ENCODE data around the gene ODR4. TPM values are rescaled to one million over a fixed set of nuclear protein-coding genes. Genes with fewer than 3 reads are reported as not detected.

ODR4 gene
- polyA plus RNA-seq, 1 of the 3 experiments (the other 2 are of a cell fraction), result 8.2 TPM

DNA sequence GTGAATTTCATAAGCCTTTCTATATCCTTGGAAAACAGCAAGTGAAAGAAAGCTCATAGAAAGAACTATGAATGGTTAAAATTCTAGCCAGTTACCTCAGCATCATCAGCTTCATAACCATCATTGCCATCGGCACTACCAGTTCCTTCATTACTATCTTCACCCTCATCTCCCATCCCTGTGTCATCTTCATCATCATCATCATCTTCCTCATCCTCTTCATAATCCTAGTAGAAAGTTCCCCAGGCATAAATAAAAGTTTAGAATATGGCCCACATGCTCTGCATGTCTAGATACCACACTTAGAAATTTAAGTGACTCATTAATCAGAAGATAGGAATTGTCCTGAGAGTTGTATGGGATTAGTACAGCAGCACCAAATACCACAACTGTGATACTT lies 49.6 kb upstream of the ODR4 start:
- H3K9ac ChIP-seq, result no peak overlapping the region
- H3K79me2 ChIP-seq (ENCODE audit: insufficient read depth), result 0 out of 2 replicates have a peak, but pooled peaks cover 4% of the 10 kb centered on the region
- POLR2A ChIA-PET, result no interaction called here
- H2AFZ ChIP-seq (ENCODE audit: low read depth), result no peak overlapping the region
- WGBS (ENCODE audit: low lambda C conversion rate), result 85% methylated on average over 1 of the region's 1 CpG
- H4K20me1 ChIP-seq (ENCODE audit: insufficient read depth), result no peaks in the 10 kb centered on the region
- no peaks in the 10 kb centered on the region for H3K9me3 ChIP-seq
- H3K4me3 ChIP-seq (ENCODE audit: low read depth in 2 of 2, low read length in 1 of 2), result no peak overlapping the region
- no peak for DNase-seq
- no peak overlapping the region for H3K4me2 ChIP-seq
- H3K4me1 ChIP-seq (ENCODE audit: control insufficient read depth in 1 of 2, insufficient read depth in 2 of 2, low read depth in 1 of 2, low read length in 1 of 2), result no peaks in the 10 kb centered on the region
- TF ChIP-seq NFIC (IDR thresholded peaks at IDR 0.05; ENCODE audit: borderline replicate concordance), result no peak
- TF ChIP-seq RCOR1 (IDR thresholded peaks at IDR 0.05; ENCODE audit: low read length), result no peak
- TF ChIP-seq MXI1 (IDR thresholded peaks at IDR 0.05; ENCODE audit: low read depth, low read length), result no peak
- TF ChIP-seq, protein P1, sequence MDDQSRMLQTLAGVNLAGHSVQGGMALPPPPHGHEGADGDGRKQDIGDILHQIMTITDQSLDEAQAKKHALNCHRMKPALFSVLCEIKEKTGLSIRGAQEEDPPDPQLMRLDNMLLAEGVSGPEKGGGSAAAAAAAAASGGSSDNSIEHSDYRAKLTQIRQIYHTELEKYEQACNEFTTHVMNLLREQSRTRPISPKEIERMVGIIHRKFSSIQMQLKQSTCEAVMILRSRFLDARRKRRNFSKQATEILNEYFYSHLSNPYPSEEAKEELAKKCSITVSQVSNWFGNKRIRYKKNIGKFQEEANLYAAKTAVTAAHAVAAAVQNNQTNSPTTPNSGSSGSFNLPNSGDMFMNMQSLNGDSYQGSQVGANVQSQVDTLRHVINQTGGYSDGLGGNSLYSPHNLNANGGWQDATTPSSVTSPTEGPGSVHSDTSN (IDR thresholded peaks at IDR 0.05), result no peak
- TF ChIP-seq SIN3A (IDR thresholded peaks at IDR 0.05; ENCODE audit: borderline replicate concordance, low read depth, low read length), result no peak
- no peak for TF ChIP-seq YY1 (IDR thresholded peaks at IDR 0.05; ENCODE audit: low read depth)
- no peak for TF ChIP-seq ELF1 (IDR thresholded peaks at IDR 0.05)
- TF ChIP-seq EZH2phosphoT487 (IDR thresholded peaks at IDR 0.05; ENCODE audit: borderline replicate concordance, low read depth), result no peak
- CTCF ChIA-PET, result interaction anchor here (1.2 to 1.7 kb wide), 3 partner anchors 9 to 49 kb away, joined by 3 to 8 read pairs (median 5); partner anchors contain the start of genes ODR4 and TPR
- no peak overlapping the region for H3K27ac ChIP-seq (ENCODE audit: low read depth in 2 of 2, low read length in 1 of 2)
- H3F3A ChIP-seq (replicated peaks; ENCODE audit: insufficient read depth), result peaks cover 19% of the 10 kb centered on the region
- H3K27me3 ChIP-seq (ENCODE audit: insufficient read depth), result no peaks in the 10 kb centered on the region
- peaks cover 80 to 94% of the 10 kb centered on the region in 2 experiments for H3K36me3 ChIP-seq (replicated peaks in 1 of 2; ENCODE audit: control insufficient read depth in 1 of 2, insufficient read depth in 2 of 2, low read length in 1 of 2)
- no peaks in the 10 kb centered on the region for H3K9me2 ChIP-seq

DNA sequence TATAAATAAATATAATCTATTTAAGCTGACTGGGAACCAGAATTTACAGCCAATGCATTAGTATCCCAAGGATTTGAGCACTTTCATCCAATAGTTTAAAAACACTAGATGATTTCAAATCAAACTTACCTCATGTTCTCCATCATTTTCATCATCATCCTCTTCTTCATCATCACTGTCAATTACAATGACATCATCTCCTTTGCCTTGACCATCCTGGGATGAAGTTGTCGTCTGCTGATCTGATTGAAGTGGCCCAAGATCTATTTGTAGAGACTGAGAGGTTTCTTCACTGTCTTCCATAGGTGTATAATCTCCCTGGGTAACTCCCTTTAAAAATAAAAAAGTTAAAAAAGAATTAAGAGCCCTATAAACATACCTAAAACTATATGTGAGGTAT lies 48.3 kb upstream of the ODR4 start:
- no peaks in the 10 kb centered on the region for H3K9me3 ChIP-seq
- WGBS (ENCODE audit: low lambda C conversion rate), result 100% methylated on average over 1 of the region's 1 CpG
- TF ChIP-seq, protein P1 (IDR thresholded peaks at IDR 0.05), result no peak
- TF ChIP-seq, protein P2, sequence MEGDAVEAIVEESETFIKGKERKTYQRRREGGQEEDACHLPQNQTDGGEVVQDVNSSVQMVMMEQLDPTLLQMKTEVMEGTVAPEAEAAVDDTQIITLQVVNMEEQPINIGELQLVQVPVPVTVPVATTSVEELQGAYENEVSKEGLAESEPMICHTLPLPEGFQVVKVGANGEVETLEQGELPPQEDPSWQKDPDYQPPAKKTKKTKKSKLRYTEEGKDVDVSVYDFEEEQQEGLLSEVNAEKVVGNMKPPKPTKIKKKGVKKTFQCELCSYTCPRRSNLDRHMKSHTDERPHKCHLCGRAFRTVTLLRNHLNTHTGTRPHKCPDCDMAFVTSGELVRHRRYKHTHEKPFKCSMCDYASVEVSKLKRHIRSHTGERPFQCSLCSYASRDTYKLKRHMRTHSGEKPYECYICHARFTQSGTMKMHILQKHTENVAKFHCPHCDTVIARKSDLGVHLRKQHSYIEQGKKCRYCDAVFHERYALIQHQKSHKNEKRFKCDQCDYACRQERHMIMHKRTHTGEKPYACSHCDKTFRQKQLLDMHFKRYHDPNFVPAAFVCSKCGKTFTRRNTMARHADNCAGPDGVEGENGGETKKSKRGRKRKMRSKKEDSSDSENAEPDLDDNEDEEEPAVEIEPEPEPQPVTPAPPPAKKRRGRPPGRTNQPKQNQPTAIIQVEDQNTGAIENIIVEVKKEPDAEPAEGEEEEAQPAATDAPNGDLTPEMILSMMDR (IDR thresholded peaks at IDR 0.05), result no peak
- TF ChIP-seq SMC3 (IDR thresholded peaks at IDR 0.05; ENCODE audit: low read depth, low read length), result no peak
- TF ChIP-seq RAD21 (IDR thresholded peaks at IDR 0.05; ENCODE audit: low read length), result no peak
- TF ChIP-seq MEF2A (IDR thresholded peaks at IDR 0.05; ENCODE audit: borderline replicate concordance, low read depth), result no peak
- no peak for TF ChIP-seq JUND (IDR thresholded peaks at IDR 0.05)
- no peak for TF ChIP-seq RXRA (IDR thresholded peaks at IDR 0.05; ENCODE audit: borderline replicate concordance, low read depth)
- no peak for TF ChIP-seq YY1 (IDR thresholded peaks at IDR 0.05; ENCODE audit: low read depth)
- ChIA-PET CTCF (no interaction called here), POLR2A (no interaction called here)
- no peaks in the 10 kb centered on the region for H4K20me1 ChIP-seq (ENCODE audit: insufficient read depth)
- no peaks in the 10 kb centered on the region for H3K4me1 ChIP-seq (ENCODE audit: control insufficient read depth in 1 of 2, insufficient read depth in 2 of 2, low read depth in 1 of 2, low read length in 1 of 2)
- H3K79me2 ChIP-seq (ENCODE audit: insufficient read depth), result 0 out of 2 replicates have a peak, but pooled peaks cover 4% of the 10 kb centered on the region
- no peak for DNase-seq
- H3K4me2 ChIP-seq, result no peak overlapping the region
- H3K4me3 ChIP-seq (ENCODE audit: low read depth in 2 of 2, low read length in 1 of 2), result no peak overlapping the region
- no peak overlapping the region for H2AFZ ChIP-seq (ENCODE audit: low read depth)
- peaks cover 80 to 94% of the 10 kb centered on the region in 2 experiments for H3K36me3 ChIP-seq (replicated peaks in 1 of 2; ENCODE audit: control insufficient read depth in 1 of 2, insufficient read depth in 2 of 2, low read length in 1 of 2)
- H3K27me3 ChIP-seq (ENCODE audit: insufficient read depth), result no peaks in the 10 kb centered on the region
- peaks cover 15% of the 10 kb centered on the region for H3F3A ChIP-seq (replicated peaks; ENCODE audit: insufficient read depth)
- no peaks in the 10 kb centered on the region for H3K9me2 ChIP-seq
- no peak overlapping the region for H3K27ac ChIP-seq (ENCODE audit: low read depth in 2 of 2, low read length in 1 of 2)
- no peak overlapping the region for H3K9ac ChIP-seq

Measured in SK-N-SH (cell line).